Liver (tissue), 9 donors: ENCODE results near the gene PITPNB. TPM values are rescaled to one million over a fixed set of nuclear protein-coding genes. Genes with fewer than 3 reads are reported as not detected.

Experiments used
- DNase-seq: peaks from one replicate; pipeline ENCODE4 v3.0.0-alpha.2; 2017; ENCODE audit warnings: low spot score
- H3K27ac ChIP-seq, 2 donors: one replicate each; pipeline ENCODE4 v1.7.0; 2013; ENCODE audit warnings: inconsistent platforms in 2 of 2, low read length in 2 of 2, control low read depth in 1 of 2, low read depth in 1 of 2, mild to moderate bottlenecking in 1 of 2
- H3K27me3 ChIP-seq, 4 donors: one replicate each; pipeline versions ENCODE4 v1.6.1 to v1.7.0; 2013; ENCODE audit warnings: low read length in 3 of 4, inconsistent platforms in 1 of 4, mild to moderate bottlenecking in 1 of 4, moderate library complexity in 1 of 4; ENCODE audit not compliant: control insufficient read depth in 4 of 4, insufficient read depth in 4 of 4
- H3K36me3 ChIP-seq, 4 donors: one replicate each; pipeline versions ENCODE4 v1.6.1 to v1.7.0; 2013; ENCODE audit warnings: low read length in 3 of 4, mild to moderate bottlenecking in 3 of 4, low read depth in 1 of 4, moderate library complexity in 1 of 4; ENCODE audit not compliant: control insufficient read depth in 4 of 4, insufficient read depth in 3 of 4
- H3K4me1 ChIP-seq, 4 donors: one replicate each; pipeline versions ENCODE4 v1.6.1 to v1.7.0; 2013; ENCODE audit warnings: low read length in 3 of 4, mild to moderate bottlenecking in 3 of 4, moderate library complexity in 1 of 4; ENCODE audit not compliant: control insufficient read depth in 4 of 4, insufficient read depth in 4 of 4
- H3K4me3 ChIP-seq, 3 donors: one replicate each; pipeline versions ENCODE4 v1.6.1 to v1.7.0; 2013; ENCODE audit warnings: low read length in 3 of 3, control low read depth in 1 of 3, low read depth in 1 of 3, mild to moderate bottlenecking in 1 of 3
- H3K9ac ChIP-seq, 2 donors: one replicate each; pipeline ENCODE4 v1.7.0; 2013; ENCODE audit warnings: low read length in 2 of 2, mild to moderate bottlenecking in 2 of 2, moderate library complexity in 2 of 2, control low read depth in 1 of 2, low read depth in 1 of 2
- H3K9me3 ChIP-seq, 4 donors: one replicate each; pipeline versions ENCODE4 v1.6.1 to v1.7.0; 2013; ENCODE audit warnings: low read length in 3 of 4; ENCODE audit not compliant: control insufficient read depth in 4 of 4
- ATF3 ChIP-seq: IDR thresholded peaks from 2 replicates; pipeline ENCODE4 v1.6.1; 2016; ENCODE audit warnings: antibody characterized with exemption
- CTCF ChIP-seq: fragments of 150-350 bp; IDR thresholded peaks from 2 replicates; pipeline ENCODE4 v1.5.1; 2017; ENCODE audit warnings: improper control_type of control experiment, low read depth, low read length; ENCODE audit not compliant: missing input control
- FOXA1 ChIP-seq: IDR thresholded peaks from 2 replicates; pipeline ENCODE4 v1.6.1; 2016; ENCODE audit warnings: antibody characterized with exemption
- GABPA ChIP-seq, 2 donors: IDR thresholded peaks in 1 of 2; conservative IDR thresholded peaks in 1 of 2; 2 replicates each; pipeline ENCODE4 v1.6.1; 2016; ENCODE audit warnings: antibody characterized with exemption in 2 of 2, mild to moderate bottlenecking in 1 of 2, moderate library complexity in 1 of 2
- HNF4A ChIP-seq, 2 donors: conservative IDR thresholded peaks; 2 replicates each; pipeline ENCODE4 v1.6.1; 2016; ENCODE audit warnings: antibody characterized with exemption in 2 of 2, mild to moderate bottlenecking in 2 of 2
- HNF4G ChIP-seq: IDR thresholded peaks from 2 replicates; pipeline ENCODE4 v1.6.1; 2016; ENCODE audit warnings: antibody characterized with exemption
- JUND ChIP-seq, 2 donors: IDR thresholded peaks; 2 replicates each; pipeline ENCODE4 v1.6.1; 2016; ENCODE audit warnings: antibody characterized with exemption in 2 of 2
- NR2F2 ChIP-seq: IDR thresholded peaks from 2 replicates; pipeline ENCODE4 v1.6.1; 2016; ENCODE audit warnings: antibody characterized with exemption
- REST ChIP-seq: IDR thresholded peaks from 2 replicates; pipeline ENCODE4 v1.6.1; 2016; ENCODE audit warnings: antibody characterized with exemption, mild to moderate bottlenecking
- RXRA ChIP-seq, 2 donors: IDR thresholded peaks; 2 replicates each; pipeline ENCODE4 v1.6.1; 2017 to 2018; ENCODE audit warnings: antibody characterized with exemption in 2 of 2, mild to moderate bottlenecking in 1 of 2
- SP1 ChIP-seq: IDR thresholded peaks from 2 replicates; pipeline ENCODE4 v1.6.1; 2018; ENCODE audit warnings: antibody characterized with exemption, mild to moderate bottlenecking
- TAF1 ChIP-seq: conservative IDR thresholded peaks from 2 replicates; pipeline ENCODE4 v1.6.1; 2016; ENCODE audit warnings: antibody characterized with exemption, mild to moderate bottlenecking
- ZBTB33 ChIP-seq: IDR thresholded peaks from 2 replicates; pipeline ENCODE4 v1.6.1; 2016; ENCODE audit warnings: antibody characterized with exemption
- WGBS: extraction: QIAGEN DNeasy Blood & Tissue Kit; methylation state at CpG from one replicate; pipeline ENCODE4 v1.1.7; 2013; 5-methylcytosine and 5-hydroxymethylcytosine counted together
- polyA plus RNA-seq, 2 donors: library from polyadenylated mRNA; stranded (reverse) in 1 of 2; unstranded in 1 of 2; fragments of 200-250 nt in 1 of 2; fragments of >200 nt in 1 of 2; fragmentation: Nextera tagmentation in 1 of 2; extraction: Ambion mirVana in 1 of 2; gene quantifications; one replicate each; pipeline versions ENCODE4 v1.2.1 to v1.2.3, GENCODE V29; 2013 to 2015
- total RNA-seq, 2 donors: library from RNA; depleted of rRNA; stranded (reverse); fragments of >200 nt; gene quantifications; one replicate each; pipeline ENCODE4 v1.2.3, GENCODE V29; 2014
- TF ChIP-seq, protein P1 (sequence below): IDR thresholded peaks from 2 replicates; pipeline ENCODE4 v1.6.1; 2016; ENCODE audit warnings: antibody characterized with exemption
- donor health status: healthy.
- donor health status: healthy.
- donor health status: healthy.
- donor health status: healthy.
- donor health status: healthy.

PITPNB gene
- total and polyA plus RNA-seq, 4 donors = 18.4 to 57.4 (median 34.4) TPM

- H3K27ac ChIP-seq = no peak overlapping the region
- DNase-seq = no peak
Observed at GRCh38 chr22:27834364-27835185, 84.5 kb downstream of the PITPNB start.

More at GRCh38 chr22:27834364-27835185, 84.5 kb downstream of the PITPNB start:
- H3K9ac ChIP-seq = no peak overlapping the region
- no peak overlapping the region for H3K4me3 ChIP-seq
- 94% methylated on average over 20 of the region's 20 CpGs for WGBS
- no peak for TF ChIP-seq REST
- no peak for TF ChIP-seq TAF1
- no peak for TF ChIP-seq ZBTB33
- TF ChIP-seq, protein P1, sequence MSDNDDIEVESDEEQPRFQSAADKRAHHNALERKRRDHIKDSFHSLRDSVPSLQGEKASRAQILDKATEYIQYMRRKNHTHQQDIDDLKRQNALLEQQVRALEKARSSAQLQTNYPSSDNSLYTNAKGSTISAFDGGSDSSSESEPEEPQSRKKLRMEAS = no peak
- no peak for TF ChIP-seq FOXA1
- TF ChIP-seq RXRA (IDR thresholded peaks at IDR 0.05) = no peak
- TF ChIP-seq NR2F2 = no peak
- TF ChIP-seq SP1 = no peak
- TF ChIP-seq HNF4A (conservative IDR thresholded peaks at IDR 0.05) = no peak
- no peak for TF ChIP-seq CTCF
- no peak for TF ChIP-seq ATF3
- no peak for TF ChIP-seq GABPA (IDR thresholded peaks at IDR 0.05 in 1 of 2, conservative IDR thresholded peaks at IDR 0.05 in 1 of 2)
- no peak for TF ChIP-seq JUND (IDR thresholded peaks at IDR 0.05)
- TF ChIP-seq HNF4G = no peak
- H3K36me3 ChIP-seq = no peaks in the 10 kb centered on the region
- H3K4me1 ChIP-seq = no peaks in the 10 kb centered on the region
- H3K9me3 ChIP-seq = no peaks in the 10 kb centered on the region
- H3K27me3 ChIP-seq = no peaks in the 10 kb centered on the region
